H7 (cell line): ENCODE measurements around the gene CDHR3. TPM values are rescaled to one million over a fixed set of nuclear protein-coding genes. Genes with fewer than 3 reads are reported as not detected.
"Not testable (repeated sequence)": the region's sequence is repeated elsewhere in the genome, so short reads cannot be mapped to it uniquely, and the experiment has no call there.

Experiments
- DNase-seq: peaks from one replicate; pipeline ENCODE4 v3.0.0; 2012
- H3K27me3 ChIP-seq: 2 replicates; pipeline ENCODE4 v1.6.0; 2011; ENCODE audit warnings: mild to moderate bottlenecking, low read length; ENCODE audit not compliant: control insufficient read depth, insufficient read depth
- H3K36me3 ChIP-seq: replicated peaks from 2 replicates; pipeline ENCODE4 v1.5.1; 2011; ENCODE audit warnings: low read length; ENCODE audit not compliant: control insufficient read depth, insufficient read depth
- H3K4me3 ChIP-seq: 2 replicates; pipeline ENCODE4 v1.5.1; 2011; ENCODE audit warnings: low read depth, mild to moderate bottlenecking, control low read depth, low read length, moderate library complexity; ENCODE audit not compliant: insufficient read depth
- total RNA-seq: library from RNA; depleted of rRNA; stranded (reverse); fragments of >200 nt; shearing (Covaris generic); gene quantifications from 2 replicates; pipeline ENCODE4 v1.2.3, GENCODE V29; 2014

The CDHR3 gene
- total RNA-seq, 1 experiment from 2014 or later = 5.7 TPM

GRCh38 chr7:105979405-105979804 lies 16.3 kb downstream of the CDHR3 start:
- Histone ChIP-seq H3K27me3 (no peaks in the 10 kb centered on the region), H3K4me3 (no peak overlapping the region), H3K36me3 (no peaks in the 10 kb centered on the region)
- no peak for DNase-seq

- H3K4me3 ChIP-seq = no peak overlapping the region
- no peaks in the 10 kb centered on the region for H3K27me3 ChIP-seq
- no peak for DNase-seq
- no peaks in the 10 kb centered on the region for H3K36me3 ChIP-seq
Observed at GRCh38 chr7:105980645-105981396, 17.8 kb downstream of the CDHR3 start.

DNA sequence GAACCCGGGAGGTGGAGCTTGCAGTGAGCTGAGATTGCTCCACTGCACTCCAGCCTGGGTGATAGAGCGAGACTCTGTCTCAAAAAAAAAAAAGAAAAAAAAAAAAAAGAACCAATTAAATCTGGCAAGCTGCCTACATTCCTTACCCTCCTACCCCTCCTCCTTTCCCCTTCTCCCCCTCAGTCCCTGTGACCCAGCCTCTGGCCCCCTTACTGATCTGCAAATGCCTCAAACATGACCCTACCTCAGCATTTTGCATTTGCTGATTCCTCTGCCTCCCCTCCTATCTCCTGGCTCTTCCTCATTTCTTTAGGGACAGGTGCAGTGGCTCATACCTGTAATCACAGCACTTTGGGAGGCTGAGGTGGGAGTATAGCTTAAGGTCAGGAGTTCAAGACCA lies 19.3 kb downstream of the CDHR3 start:
- Histone ChIP-seq H3K4me3 (no peak overlapping the region), H3K27me3 (no peaks in the 10 kb centered on the region), H3K36me3 (no peaks in the 10 kb centered on the region)
- DNase-seq = no peak

DNA sequence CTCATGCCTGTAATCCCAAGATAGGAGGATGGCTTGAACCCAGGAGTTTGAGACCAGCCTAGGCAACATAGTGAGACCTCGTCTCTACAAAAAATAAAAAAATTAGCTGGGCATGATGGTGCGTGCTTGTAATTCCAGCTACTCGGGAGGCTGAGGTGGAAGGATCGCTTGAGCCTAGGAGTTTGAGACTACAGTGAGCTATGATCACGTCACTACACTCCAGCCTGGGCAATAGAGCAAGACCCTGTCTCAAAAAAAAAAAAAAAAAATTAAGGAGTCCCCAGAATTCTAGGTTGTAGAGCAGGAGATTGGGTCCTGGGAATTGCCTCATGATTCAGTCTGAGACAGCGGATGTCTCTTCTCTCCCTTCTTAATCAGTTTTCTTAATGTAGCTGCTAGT lies 21.7 kb downstream of the CDHR3 start:
- H3K36me3 ChIP-seq, H3K27me3 ChIP-seq, DNase-seq, H3K4me3 ChIP-seq: not testable (repeated sequence)

DNA sequence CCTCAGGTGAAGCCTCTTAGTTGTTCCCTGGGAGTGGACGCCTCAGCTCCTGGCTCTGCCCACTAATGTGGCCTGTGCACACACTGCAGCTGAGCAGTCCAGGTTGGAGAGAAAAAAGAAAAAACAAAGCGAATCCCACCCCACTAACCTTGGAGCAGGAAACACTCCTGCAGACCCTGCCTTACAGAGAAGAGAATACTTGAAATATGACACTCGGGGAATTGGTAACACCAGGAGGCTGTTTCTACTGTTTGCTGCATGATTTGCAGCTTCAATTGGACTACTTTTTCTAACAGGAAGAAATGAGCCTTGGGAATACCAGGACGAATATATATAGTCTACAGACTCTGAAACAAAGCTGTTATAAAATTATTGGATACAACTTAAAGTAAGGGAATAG lies 22.2 kb downstream of the CDHR3 start:
- Histone ChIP-seq H3K36me3 (no peaks in the 10 kb centered on the region), H3K4me3 (no peak overlapping the region), H3K27me3 (no peaks in the 10 kb centered on the region)
- no peak for DNase-seq

DNA sequence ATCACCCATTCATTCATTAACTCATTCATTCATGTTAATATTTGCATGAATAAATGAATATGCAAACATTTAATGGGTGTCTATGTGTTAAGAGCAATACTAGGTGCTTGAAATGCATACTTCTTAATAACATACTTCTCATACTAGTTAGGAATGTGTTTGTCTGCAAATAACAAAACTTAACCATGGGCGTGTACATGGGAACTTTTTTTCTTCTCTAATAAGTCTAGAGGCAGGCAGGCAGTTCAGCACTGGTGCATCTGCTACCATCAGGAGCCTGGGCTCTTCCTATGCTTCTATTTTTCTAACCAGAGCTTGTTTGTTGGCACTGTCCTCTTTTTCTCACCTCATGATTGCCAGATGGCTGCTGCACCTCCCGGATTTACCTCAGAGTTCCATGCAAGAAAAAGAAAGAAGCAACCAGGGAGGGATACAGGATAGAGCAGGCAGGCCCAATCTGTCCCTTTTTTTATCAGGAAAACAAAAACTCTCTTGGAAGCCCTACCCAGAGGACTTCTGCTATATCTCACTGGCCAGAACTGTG lies 22.7 kb downstream of the CDHR3 start:
- Histone ChIP-seq H3K4me3 (no peak overlapping the region), H3K36me3 (no peaks in the 10 kb centered on the region), H3K27me3 (no peaks in the 10 kb centered on the region)
- DNase-seq = no peak

DNA sequence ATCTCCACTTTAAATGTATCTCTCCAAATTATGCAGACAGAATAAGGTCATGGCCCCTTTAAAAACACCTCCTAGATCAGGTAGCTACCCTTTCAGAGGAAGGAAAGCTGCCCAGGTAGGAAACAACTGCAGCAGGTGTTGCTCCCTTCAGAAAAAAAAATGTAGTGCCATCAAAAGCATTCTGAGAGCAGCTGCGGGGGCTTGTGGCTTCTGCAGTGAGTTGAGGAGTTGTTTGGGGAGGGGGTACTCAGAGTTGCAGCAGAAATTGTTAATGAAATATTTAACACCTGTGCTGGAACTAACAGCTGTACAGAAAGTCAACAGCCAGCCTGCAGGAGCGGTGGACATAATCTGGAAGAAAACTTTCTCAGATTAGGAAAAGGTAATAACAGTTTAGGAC lies 24.0 kb downstream of the CDHR3 start:
- Histone ChIP-seq H3K27me3 (no peaks in the 10 kb centered on the region), H3K36me3 (no peaks in the 10 kb centered on the region), H3K4me3 (no peak overlapping the region)
- DNase-seq = no peak

- Histone ChIP-seq H3K36me3 (no peaks in the 10 kb centered on the region), H3K4me3 (no peak overlapping the region), H3K27me3 (no peaks in the 10 kb centered on the region)
- DNase-seq = no peak
Observed at GRCh38 chr7:105988276-105988675, 25.2 kb downstream of the CDHR3 start.

- DNase-seq = no peak
- no peaks in the 10 kb centered on the region for H3K36me3 ChIP-seq
- no peaks in the 10 kb centered on the region for H3K27me3 ChIP-seq
Observed at GRCh38 chr7:105989191-105989590, 26.1 kb downstream of the CDHR3 start.

DNA sequence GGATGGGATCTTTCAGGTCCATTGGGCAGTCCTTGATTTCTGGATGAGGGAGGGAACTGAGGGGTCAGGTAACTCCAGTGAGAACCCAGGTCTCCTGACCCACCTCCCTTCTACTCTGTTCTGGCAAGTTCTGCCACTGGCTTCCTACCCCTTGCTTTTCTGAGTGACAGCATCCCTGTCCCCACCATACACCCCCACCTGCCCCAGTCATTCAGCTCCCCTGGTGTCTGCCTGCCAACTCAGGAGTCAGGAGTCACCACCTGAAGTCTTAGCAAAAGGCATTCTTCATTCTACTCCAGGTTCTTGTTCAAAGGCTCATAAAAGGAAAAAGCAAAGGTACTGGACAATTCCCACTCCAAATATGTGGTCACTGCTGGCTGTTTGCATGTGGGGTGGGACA lies 26.6 kb downstream of the CDHR3 start:
- no peaks in the 10 kb centered on the region for H3K27me3 ChIP-seq
- no peaks in the 10 kb centered on the region for H3K36me3 ChIP-seq
- no peak for DNase-seq
- H3K4me3 ChIP-seq = no peak overlapping the region

More at GRCh38 chr7:105989191-105989590, 26.1 kb downstream of the CDHR3 start:
- H3K4me3 ChIP-seq = no peak overlapping the region

- Histone ChIP-seq H3K4me3 (no peak overlapping the region), H3K36me3 (no peaks in the 10 kb centered on the region), H3K27me3 (no peaks in the 10 kb centered on the region)
- no peak for DNase-seq
Observed at GRCh38 chr7:105990141-105990540, 27.1 kb downstream of the CDHR3 start.

GRCh38 chr7:105990727-105991453 lies 27.8 kb downstream of the CDHR3 start:
- no peak overlapping the region for H3K4me3 ChIP-seq
- H3K27me3 ChIP-seq = no peaks in the 10 kb centered on the region
- DNase-seq = peak; percentile 61
- H3K36me3 ChIP-seq = no peaks in the 10 kb centered on the region

- no peaks in the 10 kb centered on the region for H3K36me3 ChIP-seq
- no peak for DNase-seq
- H3K4me3 ChIP-seq = no peak overlapping the region
- no peaks in the 10 kb centered on the region for H3K27me3 ChIP-seq
Observed at GRCh38 chr7:105992905-105993304, 29.8 kb downstream of the CDHR3 start.

- H3K27me3 ChIP-seq = no peaks in the 10 kb centered on the region
- no peak for DNase-seq
Observed at GRCh38 chr7:105996860-105997737, 34.0 kb downstream of the CDHR3 start.

More at GRCh38 chr7:105996860-105997737, 34.0 kb downstream of the CDHR3 start:
- Histone ChIP-seq H3K4me3 (no peak overlapping the region), H3K36me3 (no peaks in the 10 kb centered on the region)
